Endothelial cell of hepatic sinusoid (primary cell): Measurements from ENCODE around the gene TMEM62.

ENCODE experiments used
- in situ Hi-C: cut with HindIII; loops from 2 replicates; pipeline ENCODE4 v1.10.0; 2017; ENCODE audit warnings: low sequenced_read_pairs

The TMEM62 gene

GRCh38 chr15:43133430-43134156, at the start of gene TMEM62:
TSS of gene TMEM62 (plus strand) at chr15:43133586. CDS start at chr15:43133803, 217 bp downstream.
- in situ Hi-C loops: no loop called here

DNA sequence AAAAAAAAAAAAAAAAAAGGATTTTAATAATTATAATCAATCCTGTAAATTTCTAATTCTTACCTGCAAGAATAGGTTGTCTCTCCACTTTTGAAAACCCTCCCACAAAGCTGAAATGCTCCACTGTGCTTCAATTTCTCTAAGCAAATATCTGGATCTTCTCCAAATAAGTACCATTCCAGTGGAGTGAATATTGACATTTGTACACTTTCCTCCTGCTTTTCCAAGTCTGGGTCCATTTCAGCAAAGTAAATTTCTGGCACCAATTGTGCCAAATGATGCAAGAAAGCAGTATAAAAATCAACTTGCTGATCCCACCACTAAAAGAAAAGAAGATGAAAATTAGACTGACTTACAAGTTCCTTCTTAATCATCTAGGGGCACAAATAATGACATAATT, 47.5 kb upstream of the TMEM62 start:
- in situ Hi-C loops: no loop called here

- in situ Hi-C loops: no loop called here
These were observed 46.8 kb upstream of the TMEM62 start for GRCh38 chr15:43086551-43086950.

GRCh38 chr15:43091859-43092258, 41.5 kb upstream of the TMEM62 start:
- in situ Hi-C loops: no loop called here

DNA sequence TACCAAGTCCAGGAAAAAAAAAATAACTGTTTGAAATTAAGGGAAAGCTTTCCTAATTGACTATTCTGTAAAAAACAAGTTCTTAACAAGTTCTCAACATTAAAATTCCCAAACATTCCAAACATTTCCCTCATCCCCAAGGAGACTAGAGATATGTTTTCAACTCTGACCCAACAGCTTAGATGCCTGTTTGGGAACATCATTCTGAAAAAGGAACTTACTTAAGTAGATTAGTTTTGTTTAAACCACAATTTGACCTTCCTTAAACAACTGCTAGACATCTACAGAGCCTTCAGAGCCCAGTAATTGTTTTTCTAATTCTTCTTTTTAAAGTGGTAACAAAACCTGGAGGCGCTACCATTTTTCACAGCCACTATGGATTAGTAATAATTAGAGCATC, 40.4 kb upstream of the TMEM62 start:
- in situ Hi-C loops: no loop called here

- in situ Hi-C loops: no loop called here
These were observed 38.9 kb upstream of the TMEM62 start for GRCh38 chr15:43094416-43095030.

- in situ Hi-C loops: no loop called here
These were observed 38.1 kb upstream of the TMEM62 start for GRCh38 chr15:43095243-43095642.

GRCh38 chr15:43095708-43096347, 37.6 kb upstream of the TMEM62 start:
- in situ Hi-C loops: no loop called here

- in situ Hi-C loops: no loop called here
These were observed 37.0 kb upstream of the TMEM62 start for GRCh38 chr15:43096411-43096810.

- in situ Hi-C loops: no loop called here
These were observed 34.1 kb upstream of the TMEM62 start for GRCh38 chr15:43099105-43099845.

DNA sequence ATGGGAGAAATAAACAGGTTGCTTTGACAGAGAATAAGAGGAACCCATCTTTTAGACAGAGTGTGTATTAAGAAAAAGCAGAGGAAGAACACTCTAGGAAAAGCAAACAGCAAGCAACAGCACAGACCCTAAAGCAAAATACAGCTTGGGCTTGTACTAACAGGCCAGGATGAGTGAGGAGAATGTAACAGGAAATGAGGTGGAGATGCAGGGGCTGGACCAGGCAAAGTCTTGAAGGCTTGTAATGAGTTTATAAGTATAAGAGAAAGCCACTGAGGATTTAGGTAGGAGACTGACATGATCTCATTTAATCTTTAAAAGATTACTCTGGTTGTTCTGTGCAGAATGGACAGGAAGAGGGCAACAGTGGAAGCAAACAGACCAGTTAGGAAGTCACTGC, 32.4 kb upstream of the TMEM62 start:
- in situ Hi-C loops: loop anchor here (5.0 kb wide), 1 partner anchor 91 kb away; no protein-coding TSS in a partner anchor

- in situ Hi-C loops: loop anchor here (5.0 kb wide), 1 partner anchor 90 kb away; no protein-coding TSS in a partner anchor
These were observed 31.2 kb upstream of the TMEM62 start for GRCh38 chr15:43102187-43102586.

GRCh38 chr15:43103907-43104306, 29.5 kb upstream of the TMEM62 start:
- in situ Hi-C loops: loop anchor here (5.0 kb wide), 1 partner anchor 88 kb away; no protein-coding TSS in a partner anchor

GRCh38 chr15:43104426-43104825, 29.0 kb upstream of the TMEM62 start:
- in situ Hi-C loops: loop anchor here (5.0 kb wide), 1 partner anchor 88 kb away; no protein-coding TSS in a partner anchor

DNA sequence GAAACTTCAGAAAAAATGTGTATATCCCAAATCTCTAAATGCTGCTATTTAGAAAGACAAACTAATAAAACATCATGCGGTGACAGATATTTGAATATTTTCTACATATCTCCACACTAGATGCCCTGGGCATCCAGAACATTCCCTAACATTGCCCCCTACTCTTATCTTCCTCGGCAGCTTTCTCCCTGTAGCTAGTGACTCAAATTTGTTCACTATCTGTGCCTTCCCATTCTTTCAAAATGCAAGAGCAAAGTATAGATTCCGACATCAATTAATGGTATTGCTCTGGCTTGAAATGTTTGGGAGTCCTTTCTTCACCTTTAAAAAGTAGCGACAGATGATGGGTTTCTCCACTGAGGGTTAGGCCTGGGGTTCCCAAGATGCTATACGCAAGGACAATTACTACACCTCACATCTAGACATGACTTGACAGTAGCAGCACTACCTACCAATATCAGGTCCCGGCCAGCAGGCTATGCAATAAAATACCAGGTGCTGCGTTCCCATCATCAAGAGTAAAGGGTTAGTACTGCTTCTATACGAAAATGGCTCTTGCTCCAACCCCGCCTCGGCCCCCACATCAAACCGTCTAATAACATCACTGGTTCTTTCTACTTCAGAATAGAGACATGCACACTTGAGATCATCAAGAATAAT, 28.2 kb upstream of the TMEM62 start:
- in situ Hi-C loops: no loop called here

GRCh38 chr15:43105778-43106485, 27.5 kb upstream of the TMEM62 start, which contains the start of gene UBR1:
TSS of gene UBR1 (minus strand) at chr15:43106038. CDS start at chr15:43106022, 16 bp downstream.
- in situ Hi-C loops: no loop called here

- in situ Hi-C loops: no loop called here
These were observed 26.9 kb upstream of the TMEM62 start for GRCh38 chr15:43106486-43106829.

- in situ Hi-C loops: no loop called here
These were observed 25.6 kb upstream of the TMEM62 start for GRCh38 chr15:43107751-43108150.

DNA sequence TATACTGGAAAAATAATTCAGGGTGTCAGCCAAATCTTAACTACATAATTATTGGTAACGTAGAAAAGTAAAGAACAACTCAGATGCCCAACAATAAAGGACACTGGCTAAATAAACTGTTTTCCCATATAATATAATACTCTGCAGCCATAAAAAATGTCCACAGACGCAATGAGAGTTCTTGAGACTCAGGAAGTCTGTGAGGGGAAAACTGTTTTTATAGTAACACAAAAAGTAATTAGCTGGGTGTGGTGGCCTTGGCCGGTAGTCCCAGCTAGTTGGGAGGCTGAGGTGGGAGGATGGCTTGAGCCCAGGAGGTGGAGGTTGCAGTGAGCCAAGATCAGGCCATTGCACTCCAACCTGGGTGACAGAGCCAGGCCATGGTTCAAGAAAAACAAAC, 22.0 kb upstream of the TMEM62 start:
- in situ Hi-C loops: no loop called here

DNA sequence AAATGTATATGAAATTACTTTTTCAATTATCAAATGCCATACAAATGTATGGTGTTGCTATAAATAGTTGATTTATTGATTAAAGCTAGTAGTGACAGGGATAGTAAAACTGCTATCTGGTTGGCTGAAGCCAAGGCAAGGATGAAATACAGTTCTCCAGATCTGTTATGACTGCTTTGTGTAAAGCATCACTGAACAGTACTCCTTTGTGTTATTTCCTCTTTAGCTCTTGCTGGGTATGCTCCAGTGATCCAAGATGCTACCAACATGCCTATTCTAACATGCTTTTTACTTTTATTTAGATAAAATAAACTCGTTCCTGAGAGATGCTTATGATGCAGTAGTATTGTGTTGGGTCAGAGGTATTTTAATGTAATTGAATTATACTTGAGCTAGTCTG, 15.1 kb upstream of the TMEM62 start:
- in situ Hi-C loops: no loop called here
